GM23248 (cell line): Measurements from ENCODE around the gene HMOX1.

ENCODE experiments used
- EZH2 ChIP-seq: fragments of 200-600 bp; sonication (generic); IDR thresholded peaks from 2 replicates; pipeline ENCODE4 v1.6.1; 2018; ENCODE audit warnings: antibody characterized with exemption, mild to moderate bottlenecking; ENCODE audit not compliant: insufficient read depth, poor library complexity, severe bottlenecking
- EZH2phosphoT487 ChIP-seq: fragments of 200-600 bp; sonication (generic); IDR thresholded peaks from 2 replicates; pipeline ENCODE4 v1.6.1; 2018; ENCODE audit warnings: antibody characterized with exemption, moderate library complexity, mild to moderate bottlenecking, low read depth; ENCODE audit not compliant: insufficient read depth

- no peak for TF ChIP-seq EZH2
- TF ChIP-seq EZH2phosphoT487 = no peak
Observed at GRCh38 chr22:35413624-35414023, 32.7 kb downstream of the HMOX1 start.
